Endothelial cell of umbilical vein (primary cell): ENCODE data around the gene KIAA0825. TPM values are rescaled to one million over a fixed set of nuclear protein-coding genes. Genes with fewer than 3 reads are reported as not detected.

ENCODE experiments used
- BruUV-seq: library from RNA; stranded (reverse); fragments of 400-500 nt; replicated peaks from 2 replicates; lab custom pipeline; 2021; lab: Mats Ljungman, UMichigan
- CTCF ChIA-PET: fragments of 300-600, 350-600 bp; sonication (Branson Sonifier 250); formaldehyde crosslinking; loops from one replicate; lab custom pipeline; 2021; ENCODE audit warnings: antibody characterized with exemption, inconsistent platforms; lab: Charles Lee
- POLR2A ChIA-PET: fragments of 300-600, 350-600 bp; sonication (Branson Sonifier 250); formaldehyde crosslinking; loops from one replicate; lab custom pipeline; 2021; ENCODE audit warnings: antibody characterized with exemption, inconsistent platforms; lab: Charles Lee
- DNase-seq: peaks from one replicate; pipeline ENCODE4 v3.0.0-alpha.2; 2011; ENCODE audit warnings: low read depth, low spot score
- FAIRE-seq: peaks from 2 replicates; lab custom pipeline; 2011; peaks lifted over from hg19 to GRCh38; lab: Jason Lieb, UNC
- H2AFZ ChIP-seq: 2 replicates; pipeline ENCODE4 v1.6.0; 2012; ENCODE audit warnings: low read depth, low read length, control low read depth, inconsistent platforms
- H3K27ac ChIP-seq: 2 replicates; pipeline ENCODE4 v1.5.1; 2011; ENCODE audit warnings: low read depth, mild to moderate bottlenecking, control low read depth, low read length, moderate library complexity; ENCODE audit not compliant: insufficient read depth
- H3K27me3 ChIP-seq, 2 experiments: 2 replicates each; pipeline versions ENCODE4 v1.6.0 to v1.6.1; 2011; ENCODE audit warnings: low read length in 2 of 2, mixed read lengths in 1 of 2; ENCODE audit not compliant: control insufficient read depth in 2 of 2, insufficient read depth in 2 of 2
- H3K36me3 ChIP-seq, 2 experiments: 2 replicates in 1 of 2; 3 replicates in 1 of 2; pipeline ENCODE4 v1.5.1; 2011; ENCODE audit warnings: low read length in 2 of 2, mild to moderate bottlenecking in 1 of 2, moderate library complexity in 1 of 2; ENCODE audit not compliant: control insufficient read depth in 2 of 2, insufficient read depth in 2 of 2; ENCODE audit errors: extremely low read depth in 1 of 2
- H3K4me1 ChIP-seq: 3 replicates; pipeline ENCODE4 v1.5.1; 2011; ENCODE audit warnings: mild to moderate bottlenecking, low read length; ENCODE audit not compliant: control insufficient read depth, insufficient read depth; ENCODE audit errors: extremely low read depth
- H3K4me2 ChIP-seq: 2 replicates; pipeline ENCODE4 v1.6.1; 2011; ENCODE audit warnings: low read length, control low read depth, mixed read lengths; ENCODE audit not compliant: insufficient read depth
- H3K4me3 ChIP-seq, 3 experiments: fragments of 200-600 bp in 1 of 3; sonication (generic), shearing (Covaris generic) in 1 of 3; replicated peaks in 1 of 3; 2 replicates each; pipeline ENCODE4 v1.5.1; 2011 to 2016; ENCODE audit warnings: control low read depth in 3 of 3, low read length in 3 of 3, mild to moderate bottlenecking in 2 of 3, inconsistent platforms in 1 of 3, low read depth in 1 of 3, moderate library complexity in 1 of 3; ENCODE audit not compliant: insufficient read depth in 1 of 3
- H3K79me2 ChIP-seq: 2 replicates; pipeline ENCODE4 v1.6.0; 2012; ENCODE audit warnings: low read length, inconsistent platforms; ENCODE audit not compliant: control insufficient read depth, insufficient read depth
- H3K9ac ChIP-seq: replicated peaks from 2 replicates; pipeline ENCODE3; 2011; ENCODE audit warnings: low read length, control low read depth; ENCODE audit not compliant: insufficient read depth; ENCODE audit errors: extremely low read depth
- H3K9me1 ChIP-seq: replicated peaks from 3 replicates; pipeline ENCODE4 v1.6.0; 2011; ENCODE audit warnings: mild to moderate bottlenecking, low read length; ENCODE audit not compliant: control insufficient read depth, insufficient read depth; ENCODE audit errors: extremely low read depth
- H3K9me3 ChIP-seq: replicated peaks from 2 replicates; pipeline ENCODE4 v1.5.1; 2012; ENCODE audit warnings: low read length, inconsistent platforms; ENCODE audit not compliant: control insufficient read depth, insufficient read depth
- H4K20me1 ChIP-seq: replicated peaks from 2 replicates; pipeline ENCODE3; 2011; ENCODE audit warnings: mild to moderate bottlenecking, low read length; ENCODE audit not compliant: control insufficient read depth, insufficient read depth; ENCODE audit errors: extremely low read depth
- EZH2 ChIP-seq: IDR thresholded peaks from 2 replicates; pipeline ENCODE4 v1.6.1; 2012; ENCODE audit warnings: borderline replicate concordance, low read depth, mild to moderate bottlenecking, moderate library complexity, low read length, inconsistent platforms; ENCODE audit not compliant: severe bottlenecking
- FOS ChIP-seq: IDR thresholded peaks from 2 replicates; pipeline ENCODE4 v1.6.1; 2011; ENCODE audit warnings: mild to moderate bottlenecking, low read length, moderate library complexity, borderline replicate concordance; ENCODE audit not compliant: insufficient read depth
- GATA2 ChIP-seq: IDR thresholded peaks from 2 replicates; pipeline ENCODE4 v1.7.0; 2011; ENCODE audit warnings: low read depth, mild to moderate bottlenecking, moderate library complexity, mixed read lengths, low read length; ENCODE audit not compliant: insufficient read length, insufficient read depth
- JUN ChIP-seq: IDR thresholded peaks from 2 replicates; pipeline ENCODE4 v1.6.1; 2011; ENCODE audit warnings: borderline replicate concordance, low read depth; ENCODE audit not compliant: insufficient read length, insufficient read depth
- MYC ChIP-seq: IDR thresholded peaks from one replicate; pipeline ENCODE4 v1.6.1; 2011; ENCODE audit warnings: mild to moderate bottlenecking, low read depth, low read length
- POLR2A ChIP-seq: IDR thresholded peaks from 2 replicates; pipeline ENCODE4 v1.6.1; 2012; ENCODE audit warnings: low read depth, mild to moderate bottlenecking, control low read depth, low read length
- POLR2AphosphoS5 ChIP-seq: IDR thresholded peaks from 2 replicates; pipeline ENCODE4 v1.6.1; 2012; ENCODE audit warnings: low read depth, mild to moderate bottlenecking, control low read depth, low read length, moderate library complexity; ENCODE audit not compliant: insufficient read depth
- dilution Hi-C: fragments of 300-500 bp; cut with MboI; formaldehyde crosslinking; loops from one replicate; pipeline ENCODE4 v1.15.0; 2019; ENCODE audit warnings: low sequenced_read_pairs; ENCODE audit not compliant: extremely low pct_ligation_motif_present
- intact Hi-C: fragments of 100-400 bp; cut with micrococcal nuclease; formaldehyde crosslinking; loops from one replicate; pipeline ENCODE4 v1.10.0; 2022
- polyA plus RNA-seq, 4 experiments: library from polyadenylated mRNA; depleted of rRNA in 3 of 4; stranded (reverse) in 3 of 4; unstranded in 1 of 4; fragments of >200 nt; gene quantifications; 2 replicates each; pipeline versions ENCODE4 v1.2.1 to v1.2.3, GENCODE V29; 2011 to 2012; ENCODE audit warnings: missing spikeins in 1 of 4
- total RNA-seq: library from RNA; stranded (reverse); gene quantifications from 2 replicates; pipeline ENCODE4 v1.2.3, GENCODE V29; 2021

Gene KIAA0825
- total and polyA plus RNA-seq, 2 donors (not counting 3 experiments of a cell fraction or from before 2014, with no cell fraction given), result 0.15 to 1.1 TPM

DNA sequence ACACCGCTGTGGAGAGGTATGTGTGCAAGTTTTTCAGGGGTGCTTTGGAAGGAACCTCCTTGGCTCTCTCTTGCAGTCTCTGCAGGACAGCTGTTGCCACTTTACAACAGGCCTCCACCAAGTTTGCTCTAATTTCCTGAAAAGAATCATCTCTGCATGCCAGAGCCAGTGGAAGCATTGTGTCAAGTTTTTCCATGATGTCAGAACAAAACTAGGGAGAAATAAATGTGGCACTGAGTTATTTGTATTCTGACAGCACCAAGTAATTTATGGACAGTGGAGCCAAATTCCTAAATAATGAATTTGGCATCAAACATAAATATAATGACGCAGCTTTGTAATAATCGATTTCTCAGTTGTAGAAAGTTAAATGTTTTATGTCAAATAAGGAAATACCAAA lies 146.9 kb downstream of the KIAA0825 start:
- intact Hi-C loops, result no loop called here
- peak; percentile 9 for DNase-seq

DNA sequence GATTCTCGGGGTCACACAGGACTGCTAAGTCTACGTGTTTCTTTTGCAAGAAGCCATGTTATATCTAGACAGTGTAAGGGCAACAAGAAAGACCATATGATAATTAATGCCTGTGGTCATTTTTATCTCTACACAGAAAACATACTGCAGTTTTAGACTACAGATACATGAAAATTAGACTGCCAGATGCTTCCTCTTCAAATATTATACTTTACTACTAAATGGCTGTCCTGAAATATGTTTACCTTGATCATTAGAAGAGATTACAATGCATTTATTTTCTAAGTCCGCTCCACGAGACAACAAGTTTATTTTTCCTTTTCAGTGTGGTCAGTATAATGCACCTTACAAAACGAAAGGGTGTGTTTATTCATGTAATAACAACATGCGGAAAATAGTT lies 147.6 kb downstream of the KIAA0825 start:
- no peak overlapping the region for H3K4me3 ChIP-seq

More for the DNA sequence above, 146.9 kb downstream of the KIAA0825 start:
- Histone ChIP-seq H3K9me3 (no peaks in the 10 kb centered on the region), H3K4me3 (no peak overlapping the region), H3K79me2 (no peaks in the 10 kb centered on the region), H3K36me3 (no peaks in the 10 kb centered on the region), H2AFZ (no peak overlapping the region), H3K9ac (no peak overlapping the region), H3K4me2 (no peak overlapping the region), H4K20me1 (no peaks in the 10 kb centered on the region), H3K27ac (no peak overlapping the region), H3K9me1 (no peaks in the 10 kb centered on the region), H3K4me1 (no peaks in the 10 kb centered on the region), H3K27me3 (no peaks in the 10 kb centered on the region)
- no peak for FAIRE-seq
- no peak for TF ChIP-seq JUN
- TF ChIP-seq GATA2, result no peak
- no peak for TF ChIP-seq EZH2
- TF ChIP-seq FOS, result no peak
- no peak for TF ChIP-seq POLR2AphosphoS5
- no peak for TF ChIP-seq MYC
- TF ChIP-seq POLR2A, result no peak
- CTCF ChIA-PET, result no interaction called here
- POLR2A ChIA-PET, result no interaction called here
- dilution Hi-C loops, result no loop called here
- BruUV-seq, result no TSS peak

More for the DNA sequence above, 147.6 kb downstream of the KIAA0825 start:
- H2AFZ ChIP-seq, result no peak overlapping the region
- no TSS peak for BruUV-seq
- no peaks in the 10 kb centered on the region for H3K9me1 ChIP-seq
- FAIRE-seq (no peak), DNase-seq (no peak)
- H4K20me1 ChIP-seq, result no peaks in the 10 kb centered on the region
- intact Hi-C loops, result no loop called here
- no peaks in the 10 kb centered on the region for H3K36me3 ChIP-seq
- no peaks in the 10 kb centered on the region for H3K79me2 ChIP-seq
- POLR2A ChIA-PET, result no interaction called here
- CTCF ChIA-PET, result no interaction called here
- no peaks in the 10 kb centered on the region for H3K4me1 ChIP-seq
- H3K4me2 ChIP-seq, result no peak overlapping the region
- dilution Hi-C loops, result no loop called here
- no peak overlapping the region for H3K9ac ChIP-seq
- H3K27ac ChIP-seq, result no peak overlapping the region
- TF ChIP-seq POLR2AphosphoS5 (no peak), POLR2A (no peak), JUN (no peak), GATA2 (no peak)
- no peaks in the 10 kb centered on the region for H3K27me3 ChIP-seq
- no peaks in the 10 kb centered on the region for H3K9me3 ChIP-seq
